Measurements from ENCODE around the gene SLC22A8. TPM values are rescaled to one million over a fixed set of nuclear protein-coding genes. Genes with fewer than 3 reads are reported as not detected.

The SLC22A8 gene
- total and polyA plus RNA-seq, 2 of the 13 experiments (the other 11 are each of a cell fraction or from before 2014, with no cell fraction given) = 0.04 to 0.05 TPM

- TF ChIP-seq KLF11 (CRISPR knock-in tag; IDR thresholded peaks at IDR 0.05) (no peak), HNRNPH1 (optimal IDR thresholded peaks at IDR 0.05; ENCODE audit: low read depth, low read length) (no peak), CENPT (CRISPR knock-in tag; IDR thresholded peaks at IDR 0.05; ENCODE audit: low read depth) (no peak), HOXA7 (CRISPR knock-in tag; IDR thresholded peaks at IDR 0.05) (no peak), NFIC (IDR thresholded peaks at IDR 0.05; ENCODE audit: low read length) (no peak), ISL2 (CRISPR knock-in tag; IDR thresholded peaks at IDR 0.05) (no peak)
- TF ChIP-seq, protein P1, sequence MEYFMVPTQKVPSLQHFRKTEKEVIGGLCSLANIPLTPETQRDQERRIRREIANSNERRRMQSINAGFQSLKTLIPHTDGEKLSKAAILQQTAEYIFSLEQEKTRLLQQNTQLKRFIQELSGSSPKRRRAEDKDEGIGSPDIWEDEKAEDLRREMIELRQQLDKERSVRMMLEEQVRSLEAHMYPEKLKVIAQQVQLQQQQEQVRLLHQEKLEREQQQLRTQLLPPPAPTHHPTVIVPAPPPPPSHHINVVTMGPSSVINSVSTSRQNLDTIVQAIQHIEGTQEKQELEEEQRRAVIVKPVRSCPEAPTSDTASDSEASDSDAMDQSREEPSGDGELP (IDR thresholded peaks at IDR 0.05; ENCODE audit: borderline replicate concordance, low read depth) = no peak
- TF ChIP-seq, protein P2, sequence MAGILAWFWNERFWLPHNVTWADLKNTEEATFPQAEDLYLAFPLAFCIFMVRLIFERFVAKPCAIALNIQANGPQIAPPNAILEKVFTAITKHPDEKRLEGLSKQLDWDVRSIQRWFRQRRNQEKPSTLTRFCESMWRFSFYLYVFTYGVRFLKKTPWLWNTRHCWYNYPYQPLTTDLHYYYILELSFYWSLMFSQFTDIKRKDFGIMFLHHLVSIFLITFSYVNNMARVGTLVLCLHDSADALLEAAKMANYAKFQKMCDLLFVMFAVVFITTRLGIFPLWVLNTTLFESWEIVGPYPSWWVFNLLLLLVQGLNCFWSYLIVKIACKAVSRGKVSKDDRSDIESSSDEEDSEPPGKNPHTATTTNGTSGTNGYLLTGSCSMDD (CRISPR knock-in tag; IDR thresholded peaks at IDR 0.05) = no peak
- TF ChIP-seq, protein P3, sequence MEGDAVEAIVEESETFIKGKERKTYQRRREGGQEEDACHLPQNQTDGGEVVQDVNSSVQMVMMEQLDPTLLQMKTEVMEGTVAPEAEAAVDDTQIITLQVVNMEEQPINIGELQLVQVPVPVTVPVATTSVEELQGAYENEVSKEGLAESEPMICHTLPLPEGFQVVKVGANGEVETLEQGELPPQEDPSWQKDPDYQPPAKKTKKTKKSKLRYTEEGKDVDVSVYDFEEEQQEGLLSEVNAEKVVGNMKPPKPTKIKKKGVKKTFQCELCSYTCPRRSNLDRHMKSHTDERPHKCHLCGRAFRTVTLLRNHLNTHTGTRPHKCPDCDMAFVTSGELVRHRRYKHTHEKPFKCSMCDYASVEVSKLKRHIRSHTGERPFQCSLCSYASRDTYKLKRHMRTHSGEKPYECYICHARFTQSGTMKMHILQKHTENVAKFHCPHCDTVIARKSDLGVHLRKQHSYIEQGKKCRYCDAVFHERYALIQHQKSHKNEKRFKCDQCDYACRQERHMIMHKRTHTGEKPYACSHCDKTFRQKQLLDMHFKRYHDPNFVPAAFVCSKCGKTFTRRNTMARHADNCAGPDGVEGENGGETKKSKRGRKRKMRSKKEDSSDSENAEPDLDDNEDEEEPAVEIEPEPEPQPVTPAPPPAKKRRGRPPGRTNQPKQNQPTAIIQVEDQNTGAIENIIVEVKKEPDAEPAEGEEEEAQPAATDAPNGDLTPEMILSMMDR (CRISPR knock-in tag; IDR thresholded peaks at IDR 0.05) = no peak
Measured at GRCh38 chr11:62958547-62959421, 56.9 kb downstream of the SLC22A8 start (continued).

Measured in HepG2 (cell line).